Fibroblast of pulmonary artery (primary cell): ENCODE data around the gene NKX6-2.
"Not testable (repeated sequence)": the region's sequence is repeated elsewhere in the genome, so short reads cannot be mapped to it uniquely, and the experiment has no call there.

Experiments
- DNase-seq: peaks from one replicate; pipeline ENCODE4 v3.0.0-alpha.2; 2010; ENCODE audit warnings: low read depth
- H3K4me3 ChIP-seq: replicated peaks from 2 replicates; pipeline ENCODE4 v1.5.1; 2011; ENCODE audit warnings: low read depth, mild to moderate bottlenecking, control low read depth, low read length, moderate library complexity
- CTCF ChIP-seq: IDR thresholded peaks from 2 replicates; pipeline ENCODE4 v1.5.1; 2011; ENCODE audit warnings: mild to moderate bottlenecking, control low read depth, low read length, inconsistent platforms; ENCODE audit errors: missing control alignments

The NKX6-2 gene

GRCh38 chr10:132793871-132794849 is 8.2 kb upstream of the NKX6-2 start:
- no peak overlapping the region for H3K4me3 ChIP-seq
- no peak for TF ChIP-seq CTCF
- no peak for DNase-seq

GRCh38 chr10:132793213-132793612 is 7.3 kb upstream of the NKX6-2 start:
- TF ChIP-seq CTCF: no peak
- H3K4me3 ChIP-seq: no peak overlapping the region
- no peak for DNase-seq

- no peak for TF ChIP-seq CTCF
- DNase-seq: no peak
- H3K4me3 ChIP-seq: no peak overlapping the region
These were observed 6.8 kb upstream of the NKX6-2 start for GRCh38 chr10:132792796-132793195.

- not testable (repeated sequence) for H3K4me3 ChIP-seq, DNase-seq
These were observed 6.2 kb upstream of the NKX6-2 start for GRCh38 chr10:132792099-132792498.

- no peak for DNase-seq
- TF ChIP-seq CTCF: no peak
- no peak overlapping the region for H3K4me3 ChIP-seq
These were observed 5.2 kb upstream of the NKX6-2 start for GRCh38 chr10:132790934-132791829.

GRCh38 chr10:132790470-132790869 is 4.5 kb upstream of the NKX6-2 start:
- DNase-seq: no peak
- no peak overlapping the region for H3K4me3 ChIP-seq
- TF ChIP-seq CTCF: no peak

- no peak overlapping the region for H3K4me3 ChIP-seq
- no peak for TF ChIP-seq CTCF
These were observed 3.8 kb upstream of the NKX6-2 start for GRCh38 chr10:132789659-132790148.

More at GRCh38 chr10:132789659-132790148, 3.8 kb upstream of the NKX6-2 start:
- DNase-seq: no peak
